ENCODE data around the gene HOTAIR. TPM values are rescaled to one million over a fixed set of nuclear protein-coding genes. Genes with fewer than 3 reads are reported as not detected.
A peak's percentile ranks its signal among the peaks of the same experiment; 100 is the strongest.

HOTAIR gene
- total and polyA plus RNA-seq, 7 donors, result 0.23 to 0.53 (median 0.25) TPM; not detected in 4

- peak within 1 kb of the TSS; percentile 71 for H3K27ac ChIP-seq
- intact Hi-C loops (cut with DNase I), result no loop called here
- no peaks in the 10 kb centered on the region for H3K36me3 ChIP-seq (ENCODE audit: insufficient read depth in 1 of 2, low read depth in 1 of 2)
- no peak for DNase-seq
- 17 to 31% (median 22%) methylated on average over 20 to 21 of the region's 21 CpGs for WGBS, 3 donors
- no peaks in the 10 kb centered on the region for H3K9me3 ChIP-seq
- TF ChIP-seq CTCF (IDR thresholded peaks at IDR 0.05), result no peak
- peaks cover 5% of the 10 kb centered on the region for H3K4me1 ChIP-seq
- peak within 1 kb of the TSS; percentile 69 for H3K4me3 ChIP-seq
- no peak for ATAC-seq
- peaks cover 0 to 82% (median 30%) of the 10 kb centered on the region in 3 donors for H3K27me3 ChIP-seq (ENCODE audit: insufficient read depth in 3 of 3, low read length in 2 of 3)
These were observed 2.0 kb downstream of the HOTAIR start, which contains the start of gene HOXC11 for GRCh38 chr12:53972722-53973235. TSS of gene HOXC11 (plus strand) at chr12:53973126. CDS start at chr12:53973242, 116 bp downstream.

- Histone ChIP-seq H3K4me3 (no peak overlapping the region), H3K27me3 (ENCODE audit: insufficient read depth in 3 of 3, low read length in 2 of 3) (peaks cover 0 to 85% (median 34%) of the 10 kb centered on the region in 3 donors), H3K9me3 (no peaks in the 10 kb centered on the region), H3K4me1 (peaks cover 5% of the 10 kb centered on the region), H3K27ac (no peak overlapping the region), H3K36me3 (ENCODE audit: insufficient read depth in 1 of 2, low read depth in 1 of 2) (no peaks in the 10 kb centered on the region)
- intact Hi-C loops (cut with DNase I), result no loop called here
- no peak for TF ChIP-seq CTCF (IDR thresholded peaks at IDR 0.05)
- ATAC-seq, result peak in 1 of 4 donors; percentile 23
- 65 to 69% (median 67%) methylated on average over 9 of the region's 9 CpGs for WGBS, 3 donors
- peak in 1 of 2 donors; percentile 44 for DNase-seq
These were observed 2.5 kb downstream of the HOTAIR start for GRCh38 chr12:53972152-53972702.

- DNase-seq (no peak), ATAC-seq (no peak)
- H3K4me3 ChIP-seq, result no peak overlapping the region
- WGBS, 3 donors, result 72 to 96% (median 74%) methylated on average over 2 of the region's 2 CpGs
- peaks cover 0 to 85% (median 38%) of the 10 kb centered on the region in 3 donors for H3K27me3 ChIP-seq (ENCODE audit: insufficient read depth in 3 of 3, low read length in 2 of 3)
- no peak overlapping the region for H3K27ac ChIP-seq
- peaks cover 5% of the 10 kb centered on the region for H3K4me1 ChIP-seq
- intact Hi-C loops (cut with DNase I), result no loop called here
- no peak for TF ChIP-seq CTCF (IDR thresholded peaks at IDR 0.05)
- H3K36me3 ChIP-seq (ENCODE audit: insufficient read depth in 1 of 2, low read depth in 1 of 2), result no peaks in the 10 kb centered on the region
- no peaks in the 10 kb centered on the region for H3K9me3 ChIP-seq
These were observed 3.1 kb downstream of the HOTAIR start for GRCh38 chr12:53971686-53972085.

- H3K4me1 ChIP-seq, result no peaks in the 10 kb centered on the region
- no peaks in the 10 kb centered on the region for H3K36me3 ChIP-seq (ENCODE audit: insufficient read depth in 1 of 2, low read depth in 1 of 2)
- H3K4me3 ChIP-seq, result no peak overlapping the region
- intact Hi-C loops (cut with DNase I), result no loop called here
- no peaks in the 10 kb centered on the region for H3K9me3 ChIP-seq
- H3K27ac ChIP-seq, result no peak overlapping the region
- no peak for DNase-seq
- TF ChIP-seq CTCF (IDR thresholded peaks at IDR 0.05), result no peak
- ATAC-seq, result no peak
- 92 to 97% (median 93%) methylated on average over 3 of the region's 3 CpGs for WGBS, 3 donors
- peaks cover 0 to 85% (median 42%) of the 10 kb centered on the region in 3 donors for H3K27me3 ChIP-seq (ENCODE audit: insufficient read depth in 3 of 3, low read length in 2 of 3)
These were observed 3.6 kb downstream of the HOTAIR start for GRCh38 chr12:53971129-53971528.

Measured in psoas muscle (tissue), 8 donors.